LoVo (cell line): ENCODE measurements around the gene ZFR.
"Not testable (repeated sequence)": the region's sequence is repeated elsewhere in the genome, so short reads cannot be mapped to it uniquely, and the experiment has no call there.

Source experiments
- DNase-seq: peaks from one replicate; pipeline ENCODE4 v3.0.0-alpha.2; 2016; ENCODE audit warnings: low spot score

Gene ZFR

GRCh38 chr5:32450952-32451351 lies 6.4 kb upstream of the ZFR start:
- no peak for DNase-seq

GRCh38 chr5:32449262-32449661 lies 4.7 kb upstream of the ZFR start:
- DNase-seq = no peak

GRCh38 chr5:32446630-32447029 lies 2.1 kb upstream of the ZFR start:
- DNase-seq = no peak

GRCh38 chr5:32445831-32446614 lies 1.5 kb upstream of the ZFR start:
- DNase-seq = no peak

GRCh38 chr5:32445287-32445758 lies 783 bp upstream of the ZFR start:
- no peak for DNase-seq

GRCh38 chr5:32443541-32444430 lies 754 bp downstream of the ZFR start:
- peak; percentile 49 for DNase-seq

GRCh38 chr5:32443145-32443540 lies 1.4 kb downstream of the ZFR start:
- no peak for DNase-seq

GRCh38 chr5:32439086-32439642 lies 5.4 kb downstream of the ZFR start:
- DNase-seq = no peak

GRCh38 chr5:32436553-32437242 lies 7.8 kb downstream of the ZFR start:
- DNase-seq = no peak

GRCh38 chr5:32435383-32435782 lies 9.2 kb downstream of the ZFR start:
- DNase-seq = no peak

GRCh38 chr5:32434221-32434620 lies 10.3 kb downstream of the ZFR start:
- DNase-seq = no peak

GRCh38 chr5:32432633-32433032 lies 11.9 kb downstream of the ZFR start:
- DNase-seq = no peak

- DNase-seq = not testable (repeated sequence)
Measured at GRCh38 chr5:32430825-32431224, 13.7 kb downstream of the ZFR start.

- DNase-seq = no peak
Measured at GRCh38 chr5:32428426-32428825, 16.1 kb downstream of the ZFR start.

- no peak for DNase-seq
Measured at GRCh38 chr5:32426440-32427151, 17.9 kb downstream of the ZFR start.

GRCh38 chr5:32422697-32423096 lies 21.8 kb downstream of the ZFR start:
- DNase-seq = no peak

GRCh38 chr5:32421075-32421474 lies 23.5 kb downstream of the ZFR start:
- no peak for DNase-seq

GRCh38 chr5:32420506-32420905 lies 24.0 kb downstream of the ZFR start:
- DNase-seq = no peak

- DNase-seq = no peak
Measured at GRCh38 chr5:32419791-32420190, 24.7 kb downstream of the ZFR start.

- no peak for DNase-seq
Measured at GRCh38 chr5:32413466-32414263, 30.9 kb downstream of the ZFR start.

GRCh38 chr5:32410630-32411029 lies 33.9 kb downstream of the ZFR start:
- DNase-seq = no peak
